GM10847 (cell line): ENCODE results near the gene BNIP2.
A peak's percentile ranks its signal among the peaks of the same experiment; 100 is the strongest.

Experiments used
- POLR2A ChIP-seq: IDR thresholded peaks from 2 replicates; pipeline ENCODE4 v1.6.1; 2011; ENCODE audit not compliant: insufficient read length; ENCODE audit errors: extremely low read depth

BNIP2 gene

GRCh38 chr15:59657635-59658125 lies 31.4 kb downstream of the BNIP2 start:
- no peak for TF ChIP-seq POLR2A

GRCh38 chr15:59656897-59657634 lies 32.1 kb downstream of the BNIP2 start, which contains the start of gene GTF2A2:
GTF2A2 (minus strand) TSS chr15:59657515; CDS start chr15:59652277, 5,238 bp downstream.
- peak; percentile 73 for TF ChIP-seq POLR2A

- TF ChIP-seq POLR2A = no peak
Measured at GRCh38 chr15:59654046-59654445, 35.1 kb downstream of the BNIP2 start.

- TF ChIP-seq POLR2A = no peak
Measured at GRCh38 chr15:59649603-59650002, 39.5 kb downstream of the BNIP2 start.

- TF ChIP-seq POLR2A = no peak
Measured at GRCh38 chr15:59647085-59647484, 42.0 kb downstream of the BNIP2 start.

GRCh38 chr15:59646277-59646676 lies 42.8 kb downstream of the BNIP2 start:
- TF ChIP-seq POLR2A = no peak

- no peak for TF ChIP-seq POLR2A
Measured at GRCh38 chr15:59644756-59645155, 44.4 kb downstream of the BNIP2 start.

- TF ChIP-seq POLR2A = no peak
Measured at GRCh38 chr15:59642351-59642750, 46.8 kb downstream of the BNIP2 start.

GRCh38 chr15:59636184-59636583 lies 52.9 kb downstream of the BNIP2 start:
- no peak for TF ChIP-seq POLR2A

- TF ChIP-seq POLR2A = no peak
Measured at GRCh38 chr15:59632714-59633113, 56.4 kb downstream of the BNIP2 start.

GRCh38 chr15:59622289-59622688 lies 66.8 kb downstream of the BNIP2 start:
- TF ChIP-seq POLR2A = no peak

- TF ChIP-seq POLR2A = no peak
Measured at GRCh38 chr15:59618406-59618805, 70.7 kb downstream of the BNIP2 start.

- no peak for TF ChIP-seq POLR2A
Measured at GRCh38 chr15:59616379-59616778, 72.7 kb downstream of the BNIP2 start.

- TF ChIP-seq POLR2A = no peak
Measured at GRCh38 chr15:59615661-59616060, 73.5 kb downstream of the BNIP2 start.

GRCh38 chr15:59614153-59614552 lies 75.0 kb downstream of the BNIP2 start:
- TF ChIP-seq POLR2A = no peak

GRCh38 chr15:59611276-59612260 lies 77.6 kb downstream of the BNIP2 start, which contains the start of gene GCNT3:
GCNT3 (plus strand) TSS chr15:59611783; CDS start chr15:59618239, 6,456 bp downstream.
- no peak for TF ChIP-seq POLR2A
